NCI-H345 treated with DMSO at 0.1 percent for 48 hours (cell line): ENCODE measurements around the gene MORF4L1.
A peak's percentile ranks its signal among the peaks of the same experiment; 100 is the strongest.
"Not testable (repeated sequence)": the region's sequence is repeated elsewhere in the genome, so short reads cannot be mapped to it uniquely, and the experiment has no call there.

ENCODE experiments used
- DNase-seq: peaks from one replicate; lab custom pipeline; 2025; ENCODE audit not compliant: unreplicated experiment; lab: John Stamatoyannopoulos, UW

The MORF4L1 gene

DNA sequence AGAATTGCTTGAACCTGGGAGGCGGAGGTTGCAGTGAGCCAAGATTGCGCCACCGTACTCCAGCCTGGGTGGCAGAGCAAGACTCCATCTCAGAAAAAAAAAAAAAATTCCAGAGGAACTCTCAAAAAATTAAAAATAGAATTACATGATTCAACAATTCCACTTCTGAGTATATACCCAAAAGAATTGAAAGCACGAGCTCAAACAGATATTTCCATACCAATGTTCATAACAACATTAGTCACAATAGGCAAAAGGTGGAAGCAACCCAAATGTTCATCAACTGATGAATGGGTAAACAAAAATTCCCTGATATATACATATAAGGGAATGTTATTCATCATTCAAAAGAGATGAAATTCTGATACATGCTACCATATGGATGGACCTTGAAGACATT is 16.9 kb upstream of the MORF4L1 start:
- DNase-seq, result no peak

DNA sequence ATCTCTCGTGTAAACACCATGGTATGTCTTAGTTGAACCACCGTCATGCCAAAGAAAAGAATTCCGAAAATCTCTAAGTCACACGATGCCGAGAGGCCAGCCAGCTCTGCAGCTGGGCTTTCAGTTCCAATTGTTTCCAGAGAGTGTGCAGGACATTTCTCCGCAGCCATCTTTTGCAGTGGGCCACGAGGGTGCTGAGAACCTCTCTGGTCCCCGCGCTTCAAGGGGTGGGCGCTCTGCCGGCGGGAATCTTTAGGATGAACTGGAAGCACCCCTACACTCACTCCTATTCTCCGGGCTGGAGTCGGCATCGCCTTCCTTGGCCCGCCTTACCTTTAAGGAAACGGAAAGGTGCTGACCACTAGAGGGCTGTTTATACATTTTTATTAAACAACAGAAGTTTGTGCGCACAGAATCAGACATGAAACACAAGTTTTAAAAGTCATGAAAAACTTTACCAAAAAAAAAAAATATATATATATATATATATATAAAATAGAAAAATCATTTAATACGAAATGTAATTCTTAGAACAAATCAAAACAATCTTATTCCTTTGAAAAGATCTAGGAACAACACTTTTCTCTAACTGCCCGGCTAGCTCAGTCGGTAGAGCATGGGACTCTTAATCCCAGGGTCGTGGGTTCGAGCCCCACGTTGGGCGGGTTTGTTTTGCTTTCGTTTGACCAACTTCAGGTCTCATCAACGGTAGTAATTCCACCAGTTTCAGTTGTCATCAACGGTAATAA is 12.5 kb upstream of the MORF4L1 start:
- peak; percentile 20 for DNase-seq

DNA sequence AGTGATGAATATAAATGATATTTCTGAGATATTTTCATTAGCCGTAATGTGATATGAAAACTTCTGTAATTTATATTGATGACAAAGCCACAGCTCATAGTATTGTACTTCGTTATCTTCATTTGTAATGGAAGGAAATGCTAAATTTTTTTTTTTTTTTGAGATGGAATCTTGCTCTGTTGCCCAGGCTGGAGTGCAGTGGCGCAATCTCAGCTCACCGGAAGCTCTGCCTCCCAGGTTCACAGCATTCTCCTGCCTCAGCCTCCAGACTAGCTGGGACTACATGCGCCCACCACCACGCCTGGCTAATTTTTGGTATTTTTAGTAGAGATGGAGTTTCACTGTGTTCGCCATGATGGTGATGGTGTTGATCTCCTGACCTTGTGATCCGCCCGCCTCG is 7.1 kb upstream of the MORF4L1 start:
- not testable (repeated sequence) for DNase-seq

GRCh38 chr15:78866031-78866430 is 6.7 kb upstream of the MORF4L1 start:
- not testable (repeated sequence) for DNase-seq

- DNase-seq, result no peak
Observed at GRCh38 chr15:78866803-78867202, 5.9 kb upstream of the MORF4L1 start.

DNA sequence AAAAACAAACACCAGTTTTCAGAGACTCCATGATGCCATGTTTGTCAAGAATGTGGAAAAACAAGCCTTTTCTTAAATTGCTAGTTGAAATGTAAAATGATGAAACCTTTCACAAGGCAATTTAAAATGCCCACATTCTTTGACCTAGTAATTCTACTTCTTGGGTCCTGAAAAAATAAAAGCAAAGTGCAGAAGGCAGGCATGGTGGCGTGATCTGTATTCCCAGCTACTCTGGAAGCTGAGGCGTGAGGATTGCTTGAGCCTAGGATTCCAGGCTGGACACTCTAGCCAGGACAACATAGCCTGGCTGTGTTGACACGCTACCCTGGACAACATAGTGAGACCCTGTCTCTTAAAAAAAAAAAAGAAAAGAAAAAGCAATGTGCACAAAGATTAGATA is 4.3 kb upstream of the MORF4L1 start:
- no peak for DNase-seq

DNA sequence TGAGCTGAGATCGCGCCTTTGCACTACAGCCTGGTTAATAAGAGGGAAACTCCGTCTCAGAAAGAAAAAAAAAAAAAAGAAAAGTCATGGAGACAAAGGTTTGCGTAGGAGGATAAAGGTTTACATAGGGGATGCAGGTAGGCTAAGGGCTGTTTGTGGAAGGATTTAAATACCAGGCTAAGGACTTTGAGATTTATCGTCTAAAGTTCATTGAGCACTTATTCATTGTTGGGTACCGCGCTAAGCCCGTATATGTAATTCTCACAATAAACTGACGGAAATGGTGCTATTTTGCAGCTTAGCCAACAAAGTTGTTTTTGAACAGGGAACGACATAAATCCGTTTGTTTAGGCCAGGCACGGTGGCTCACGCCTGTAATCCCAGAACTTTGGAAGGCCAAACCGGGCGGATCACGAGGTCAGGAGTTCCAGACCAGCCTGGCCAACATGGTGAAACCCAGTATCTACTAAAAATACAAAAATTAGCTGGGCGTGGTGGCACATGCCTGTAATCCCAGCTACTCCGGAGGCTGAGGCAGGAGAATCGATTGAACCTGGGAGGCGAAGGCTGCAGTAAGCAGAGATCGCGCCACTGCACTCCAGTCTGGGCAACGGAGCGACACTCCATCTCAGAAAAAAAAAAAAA is 1.1 kb upstream of the MORF4L1 start:
- not testable (repeated sequence) for DNase-seq

DNA sequence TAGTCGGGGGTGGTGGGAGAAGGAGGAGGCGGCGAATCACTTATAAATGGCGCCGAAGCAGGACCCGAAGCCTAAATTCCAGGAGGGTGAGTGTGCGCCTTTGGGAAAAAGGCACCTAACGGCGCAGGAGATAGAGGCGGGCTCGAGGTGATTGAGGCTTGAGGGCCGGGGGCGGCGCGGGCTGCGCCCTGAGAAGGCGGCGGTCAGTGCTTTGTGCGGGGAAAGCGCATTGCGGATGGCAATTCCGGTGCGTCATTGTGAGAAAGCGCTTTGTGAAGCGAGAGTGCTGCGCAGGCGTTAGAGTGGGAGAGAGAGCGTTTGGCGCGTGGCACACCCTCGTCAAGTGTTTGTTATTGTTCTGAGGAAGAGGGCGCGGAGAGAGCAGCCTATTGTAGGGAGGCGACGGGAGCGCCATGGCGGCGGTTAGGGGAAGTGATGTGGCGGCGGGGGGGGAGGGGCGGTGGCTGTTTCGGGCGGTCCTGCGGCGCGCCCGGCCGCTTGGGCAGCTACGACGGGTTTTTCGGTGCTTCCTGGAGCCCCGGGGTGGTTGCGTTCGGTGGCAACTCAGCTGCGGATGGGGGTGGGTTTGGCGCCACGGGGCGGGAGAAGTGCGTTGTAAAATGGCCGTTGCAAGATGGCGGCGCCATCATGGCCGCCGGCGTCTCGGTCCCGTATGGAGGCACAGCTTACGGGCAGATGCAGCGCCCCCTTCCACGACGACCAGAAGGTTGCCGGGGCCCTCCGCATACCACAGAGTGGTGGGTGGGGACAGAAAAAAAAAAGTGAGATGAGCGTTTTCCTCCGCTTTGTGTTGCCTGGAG is 492 bp downstream of the MORF4L1 start:
- DNase-seq, result peak; percentile 77

- DNase-seq, result no peak
Observed at GRCh38 chr15:78873793-78874765, 1.4 kb downstream of the MORF4L1 start.

DNA sequence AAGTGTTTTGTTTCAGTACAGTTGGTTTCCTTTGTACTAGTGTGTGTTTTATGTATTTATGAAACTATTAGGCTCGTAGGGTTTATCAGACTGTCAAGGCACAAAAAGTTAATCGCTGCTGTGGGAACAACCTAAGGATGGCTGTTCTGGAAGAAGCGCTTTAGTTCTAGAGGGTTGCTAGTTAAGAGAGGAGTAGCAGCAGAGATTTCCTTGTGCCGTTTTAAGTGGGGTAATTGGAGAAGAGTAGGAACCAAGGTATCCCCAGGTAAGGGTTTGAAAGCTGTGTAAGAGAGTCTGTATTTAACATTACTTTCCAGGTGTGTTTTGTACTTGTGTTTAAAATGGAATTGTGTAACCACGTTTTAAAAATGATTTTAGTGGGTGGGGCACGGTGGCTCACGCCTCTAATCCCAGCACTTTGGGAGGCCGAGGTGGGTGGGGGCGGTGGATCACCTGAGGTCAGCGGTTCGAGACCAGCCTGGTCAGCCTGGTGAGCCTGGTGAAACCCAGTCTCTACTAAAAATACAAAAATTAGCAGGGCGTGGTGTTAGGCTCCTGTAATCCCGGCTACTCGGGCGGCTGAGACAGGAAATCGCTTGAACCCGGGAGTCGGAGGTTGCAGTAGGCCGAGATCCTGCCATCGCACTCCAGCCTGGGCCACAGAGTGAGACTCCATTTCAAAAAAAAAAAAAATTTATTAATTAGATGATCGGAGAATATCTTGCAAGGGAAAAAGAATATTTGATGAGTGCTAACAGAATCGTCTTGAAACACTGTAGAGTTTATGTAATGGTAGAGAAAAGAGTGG is 2.6 kb downstream of the MORF4L1 start:
- no peak for DNase-seq

DNA sequence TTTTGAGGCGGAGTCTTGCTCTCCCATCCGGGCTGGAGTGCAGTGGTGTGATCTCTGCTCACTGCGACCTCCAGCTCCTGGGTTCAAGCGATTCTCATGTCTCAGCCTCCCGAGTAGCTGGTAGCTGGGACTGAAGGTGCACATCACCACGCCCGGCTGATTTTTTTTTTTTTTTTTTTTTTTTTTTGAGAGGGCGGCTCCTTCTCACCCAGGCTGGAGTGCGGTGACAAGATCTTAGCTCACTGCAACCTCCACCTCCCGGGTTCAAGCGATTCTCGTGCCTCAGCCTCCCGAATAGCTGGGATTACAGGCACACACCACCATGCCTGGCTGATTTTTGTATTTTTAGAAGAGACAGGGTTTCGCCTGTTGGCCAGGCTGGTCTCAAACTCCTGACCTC is 4.3 kb downstream of the MORF4L1 start:
- DNase-seq, result not testable (repeated sequence)

- DNase-seq, result no peak
Observed at GRCh38 chr15:78878356-78878755, 5.7 kb downstream of the MORF4L1 start.

DNA sequence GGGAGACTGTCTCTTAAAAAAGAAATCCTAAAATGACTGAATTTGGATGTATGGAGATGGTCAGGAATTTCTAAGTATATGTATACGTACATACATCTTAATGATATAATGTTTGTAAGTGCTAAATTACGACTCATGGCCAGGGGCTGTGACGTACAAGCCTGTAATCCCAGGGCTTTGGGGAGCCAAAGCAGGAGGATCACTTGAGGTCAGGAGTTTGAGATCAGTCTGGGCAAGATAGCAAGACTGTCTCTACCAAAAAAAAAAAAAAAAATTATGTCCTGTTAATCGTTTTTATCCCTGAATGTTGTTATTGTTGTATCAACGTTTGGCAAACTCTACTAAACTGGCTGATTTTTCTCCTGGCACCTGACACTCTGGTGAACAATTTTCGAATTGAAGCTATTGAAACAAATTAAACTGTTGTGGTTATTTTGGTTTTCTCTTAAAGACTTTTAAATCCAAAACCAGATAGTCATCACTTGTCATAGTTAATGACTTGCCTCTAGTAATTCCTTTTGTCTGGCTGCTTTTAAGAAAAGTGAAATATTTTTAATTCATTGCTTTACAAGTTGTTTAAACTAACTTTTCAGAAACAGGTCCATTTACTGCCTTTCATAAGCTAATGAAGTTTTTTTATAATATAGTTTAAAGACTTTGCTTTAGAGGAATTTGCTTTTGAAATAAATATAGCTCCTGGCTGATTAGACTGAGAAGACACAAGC is 7.0 kb downstream of the MORF4L1 start:
- DNase-seq, result no peak

DNA sequence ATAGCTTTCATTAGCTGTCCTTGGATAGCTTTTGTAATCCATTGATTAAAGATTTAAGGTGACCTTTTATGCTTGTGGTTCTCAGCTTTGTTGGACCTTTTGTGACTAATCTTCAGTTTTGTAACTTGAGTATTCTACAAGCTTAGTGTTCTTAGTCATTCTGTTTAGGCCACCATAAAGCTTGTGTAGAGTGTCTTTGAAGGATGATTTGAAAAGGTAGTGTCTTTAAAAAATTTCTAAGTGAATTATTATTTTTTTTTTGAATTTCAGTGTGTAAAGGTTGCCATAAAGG is 7.5 kb downstream of the MORF4L1 start:
- DNase-seq, result no peak

DNA sequence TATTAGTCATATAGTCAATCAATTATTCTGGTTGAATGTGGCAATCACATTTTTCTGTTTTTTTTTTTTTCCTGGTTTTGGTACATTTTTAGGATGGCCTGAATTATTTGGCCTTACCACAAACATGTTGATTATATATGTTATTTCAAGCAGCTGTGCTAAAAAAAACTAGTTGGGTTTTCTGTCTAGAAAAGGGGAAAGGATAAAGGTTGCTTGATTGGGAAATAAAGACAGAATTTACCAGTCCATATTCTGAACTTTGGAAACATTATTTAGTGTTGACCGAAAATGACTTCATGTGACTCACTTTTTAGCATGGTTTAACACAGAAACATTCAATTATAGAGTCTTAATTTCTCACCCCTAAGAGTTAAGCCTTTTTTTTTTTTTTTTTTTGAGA is 8.1 kb downstream of the MORF4L1 start:
- DNase-seq, result no peak

DNA sequence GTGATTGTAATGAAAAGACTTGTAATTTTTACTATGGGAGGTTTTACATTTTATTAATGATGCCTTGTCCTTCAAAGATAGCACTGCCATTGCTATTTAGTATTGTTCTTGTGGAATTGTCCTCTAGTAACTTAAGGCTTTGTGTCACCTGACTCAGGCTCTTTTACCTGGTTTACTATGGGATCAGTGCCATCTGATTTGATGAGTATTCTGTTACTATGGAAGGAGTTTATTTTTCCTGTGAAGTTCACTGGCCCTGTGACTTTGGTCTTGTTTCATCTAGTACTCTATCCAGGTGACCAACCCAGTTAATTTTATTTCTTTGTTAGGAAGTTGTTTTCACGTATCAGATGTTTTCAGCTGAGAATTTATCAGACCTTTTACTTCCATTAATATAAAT is 9.0 kb downstream of the MORF4L1 start:
- no peak for DNase-seq

DNA sequence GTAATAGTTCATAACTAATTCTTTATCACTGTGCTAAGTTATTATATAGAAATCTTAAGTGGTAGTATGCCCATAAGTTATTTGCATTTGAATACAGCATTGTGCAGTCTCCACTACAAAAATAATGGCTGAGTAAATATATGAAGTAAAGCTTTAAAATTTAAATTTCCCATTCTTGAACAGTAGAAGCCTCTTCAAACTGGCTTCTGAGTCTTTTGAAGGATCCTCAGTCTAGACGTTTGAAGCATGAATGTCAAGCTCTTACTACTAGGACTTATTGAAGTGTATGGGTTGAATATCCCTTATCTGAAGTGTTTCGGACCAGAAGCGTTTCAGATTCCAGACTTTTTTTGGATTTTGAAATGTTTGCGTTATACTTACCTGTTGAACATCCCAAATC is 16.3 kb downstream of the MORF4L1 start:
- no peak for DNase-seq

DNA sequence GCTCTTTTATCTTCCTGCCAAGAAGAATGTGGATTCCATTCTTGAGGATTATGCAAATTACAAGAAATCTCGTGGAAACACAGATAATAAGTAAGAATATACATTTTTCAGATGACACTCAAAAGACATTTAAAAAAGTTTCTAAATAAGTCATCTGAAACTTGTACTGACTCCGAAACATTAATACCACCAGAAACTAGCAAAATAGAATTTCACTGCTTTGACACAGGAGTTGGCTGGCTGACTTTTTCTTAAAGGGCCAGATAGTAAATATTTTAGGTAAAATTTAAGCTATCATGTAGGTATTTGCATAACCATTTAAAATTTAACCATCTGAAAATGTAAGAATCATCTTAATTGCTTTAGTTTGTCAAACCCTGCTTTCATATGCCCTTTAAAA is 20.8 kb downstream of the MORF4L1 start:
- DNase-seq, result no peak

GRCh38 chr15:78895471-78895870 is 22.8 kb downstream of the MORF4L1 start:
- DNase-seq, result no peak

GRCh38 chr15:78898540-78898939 is 25.9 kb downstream of the MORF4L1 start:
- no peak for DNase-seq
